Natural killer cell treated with Interleukin-12 subunit alpha and Interleukin-12 subunit beta and Interleukin-15 and Interleukin-18, amount 100 ng/mL, for 72 hours (primary cell): Measurements from ENCODE around the gene WDFY2. TPM values are rescaled to one million over a fixed set of nuclear protein-coding genes. Genes with fewer than 3 reads are reported as not detected.
A peak's percentile ranks its signal among the peaks of the same experiment; 100 is the strongest.

ENCODE experiments used
- ATAC-seq, 2 donors: fragments of 150-1000 bp; cut with Tn5 transposase in 1 of 2; sonication (Bioruptor Pico), chemical (Tn5 transposase) in 1 of 2; 2 replicates each; pipeline ENCODE4 v1.10.0; 2021
- DNase-seq: peaks from one replicate; pipeline ENCODE4 v3.0.0; 2022; ENCODE audit warnings: low spot score
- H3K27ac Mint-ChIP-seq, 2 donors: 1 replicate in 1 of 2; 2 replicates in 1 of 2; pipeline ENCODE4 v1.8.0; 2022; ENCODE audit warnings: mixed read lengths in 2 of 2, mild to moderate bottlenecking in 1 of 2, moderate library complexity in 1 of 2
- H3K27me3 Mint-ChIP-seq, 2 donors: 1 replicate in 1 of 2; 2 replicates in 1 of 2; pipeline ENCODE4 v1.8.0; 2022; ENCODE audit warnings: mixed read lengths in 2 of 2
- H3K36me3 Mint-ChIP-seq: one replicate; pipeline ENCODE4 v1.8.0; 2022; ENCODE audit warnings: mixed read lengths
- H3K4me1 Mint-ChIP-seq, 2 donors: 1 replicate in 1 of 2; 2 replicates in 1 of 2; pipeline ENCODE4 v1.8.0; 2022; ENCODE audit warnings: low read depth in 2 of 2, mixed read lengths in 2 of 2, mild to moderate bottlenecking in 1 of 2
- H3K4me3 Mint-ChIP-seq: one replicate; pipeline ENCODE4 v1.8.0; 2022; ENCODE audit warnings: mixed read lengths
- H3K9me3 Mint-ChIP-seq: 2 replicates; pipeline ENCODE4 v1.8.0; 2022; ENCODE audit warnings: mixed read lengths
- total RNA-seq, 2 donors: library from RNA; stranded (reverse); gene quantifications; one replicate each; pipeline ENCODE4 v1.2.3, GENCODE V29; 2022

Gene WDFY2
- total RNA-seq, 2 donors from 2014 or later: 9.3 to 12.1 TPM

- Mint-ChIP-seq H3K9me3 (no peaks in the 10 kb centered on the region), H3K4me3 (no peak overlapping the region), H3K4me1 (peaks cover 14 to 19% of the 10 kb centered on the region in 2 donors), H3K27me3 (no peaks in the 10 kb centered on the region), H3K27ac (no peak overlapping the region), H3K36me3 (no peaks in the 10 kb centered on the region)
- DNase-seq: no peak
- ATAC-seq: no peak
Measured at GRCh38 chr13:51733374-51734298, 149.4 kb downstream of the WDFY2 start.

DNA sequence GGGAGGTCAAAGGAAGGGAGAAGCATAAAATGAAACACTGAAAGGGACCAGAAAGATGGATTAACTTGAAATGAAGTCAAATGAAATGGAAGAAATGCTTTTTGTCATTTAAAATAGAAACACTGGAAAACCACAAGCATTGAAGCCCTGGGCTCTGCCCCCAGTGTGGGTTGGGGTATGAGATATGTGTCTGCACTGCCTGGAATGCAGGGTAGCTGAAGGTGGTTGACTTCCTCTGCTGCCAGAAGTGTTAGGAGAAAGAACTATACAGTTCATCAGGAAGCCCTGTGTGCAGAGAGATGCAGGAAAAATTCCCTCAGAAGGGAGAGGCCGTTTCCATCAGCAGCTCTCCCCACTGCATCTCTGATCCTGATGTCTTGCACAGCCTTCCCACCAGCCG, 150.5 kb downstream of the WDFY2 start:
- DNase-seq (no peak), ATAC-seq (no peak)
- no peaks in the 10 kb centered on the region for H3K9me3 Mint-ChIP-seq
- H3K4me1 Mint-ChIP-seq: peaks cover 17 to 24% of the 10 kb centered on the region in 2 donors
- no peak overlapping the region for H3K27ac Mint-ChIP-seq
- no peak overlapping the region for H3K4me3 Mint-ChIP-seq
- H3K36me3 Mint-ChIP-seq: no peaks in the 10 kb centered on the region
- H3K27me3 Mint-ChIP-seq: no peaks in the 10 kb centered on the region

- no peaks in the 10 kb centered on the region for H3K36me3 Mint-ChIP-seq
- DNase-seq: no peak
- ATAC-seq: no peak
- H3K4me3 Mint-ChIP-seq: peak overlapping the region; percentile 58
- peak overlapping the region in 1 of 2 donors; percentile 49 for H3K27ac Mint-ChIP-seq
- no peaks in the 10 kb centered on the region for H3K9me3 Mint-ChIP-seq
- peaks cover 17 to 22% of the 10 kb centered on the region in 2 donors for H3K4me1 Mint-ChIP-seq
- no peaks in the 10 kb centered on the region for H3K27me3 Mint-ChIP-seq
Measured at GRCh38 chr13:51737609-51738008, 153.3 kb downstream of the WDFY2 start.

GRCh38 chr13:51738226-51738905, 154.1 kb downstream of the WDFY2 start:
- peak overlapping the region; percentile 6 for H3K4me3 Mint-ChIP-seq
- peak overlapping the region; percentile 9 to 31 for H3K27ac Mint-ChIP-seq
- no peaks in the 10 kb centered on the region for H3K36me3 Mint-ChIP-seq
- no peaks in the 10 kb centered on the region for H3K9me3 Mint-ChIP-seq
- H3K27me3 Mint-ChIP-seq: no peaks in the 10 kb centered on the region
- DNase-seq (no peak), ATAC-seq (peak in 1 of 2 donors; percentile 83)
- H3K4me1 Mint-ChIP-seq: peaks cover 14 to 20% of the 10 kb centered on the region in 2 donors

- no peak for ATAC-seq
- peak overlapping the region; percentile 9 to 31 for H3K27ac Mint-ChIP-seq
Measured at GRCh38 chr13:51739027-51739764, 154.9 kb downstream of the WDFY2 start.

GRCh38 chr13:51740698-51741097, 156.4 kb downstream of the WDFY2 start:
- peaks cover 10 to 14% of the 10 kb centered on the region in 2 donors for H3K4me1 Mint-ChIP-seq
- H3K9me3 Mint-ChIP-seq: no peaks in the 10 kb centered on the region
- no peaks in the 10 kb centered on the region for H3K36me3 Mint-ChIP-seq
- H3K27me3 Mint-ChIP-seq: no peaks in the 10 kb centered on the region
- no peak overlapping the region for H3K4me3 Mint-ChIP-seq
- no peak overlapping the region for H3K27ac Mint-ChIP-seq
- DNase-seq (no peak), ATAC-seq (no peak)

More at GRCh38 chr13:51739027-51739764, 154.9 kb downstream of the WDFY2 start:
- peak overlapping the region; percentile 6 for H3K4me3 Mint-ChIP-seq
- H3K36me3 Mint-ChIP-seq: no peaks in the 10 kb centered on the region
- no peak for DNase-seq
- peaks cover 10 to 14% of the 10 kb centered on the region in 2 donors for H3K4me1 Mint-ChIP-seq
- no peaks in the 10 kb centered on the region for H3K27me3 Mint-ChIP-seq
- H3K9me3 Mint-ChIP-seq: no peaks in the 10 kb centered on the region

DNA sequence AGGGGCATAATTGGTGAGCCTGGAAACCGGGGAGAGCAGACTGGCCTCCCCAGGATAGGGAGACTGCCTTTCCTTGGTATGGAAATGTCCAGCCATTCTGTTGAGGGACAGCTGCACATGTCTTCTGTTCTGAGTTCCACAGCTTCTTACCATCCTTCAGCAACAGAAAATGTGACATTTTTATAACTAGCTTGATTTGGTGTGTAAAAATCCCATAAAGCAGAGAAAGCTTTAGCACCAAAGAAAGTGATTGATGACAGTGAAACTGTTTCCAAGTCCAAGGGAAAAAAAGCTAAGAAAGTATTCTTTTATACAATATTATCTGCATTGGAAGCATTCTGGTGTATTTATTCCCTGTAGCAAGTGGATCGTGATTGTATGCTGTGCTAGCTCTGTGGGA, 157.8 kb downstream of the WDFY2 start:
- no peak overlapping the region for H3K27ac Mint-ChIP-seq
- no peaks in the 10 kb centered on the region for H3K9me3 Mint-ChIP-seq
- peaks cover 10 to 11% of the 10 kb centered on the region in 2 donors for H3K4me1 Mint-ChIP-seq
- DNase-seq (no peak), ATAC-seq (no peak)
- H3K27me3 Mint-ChIP-seq: no peaks in the 10 kb centered on the region
- H3K36me3 Mint-ChIP-seq: no peaks in the 10 kb centered on the region
- H3K4me3 Mint-ChIP-seq: no peak overlapping the region

DNA sequence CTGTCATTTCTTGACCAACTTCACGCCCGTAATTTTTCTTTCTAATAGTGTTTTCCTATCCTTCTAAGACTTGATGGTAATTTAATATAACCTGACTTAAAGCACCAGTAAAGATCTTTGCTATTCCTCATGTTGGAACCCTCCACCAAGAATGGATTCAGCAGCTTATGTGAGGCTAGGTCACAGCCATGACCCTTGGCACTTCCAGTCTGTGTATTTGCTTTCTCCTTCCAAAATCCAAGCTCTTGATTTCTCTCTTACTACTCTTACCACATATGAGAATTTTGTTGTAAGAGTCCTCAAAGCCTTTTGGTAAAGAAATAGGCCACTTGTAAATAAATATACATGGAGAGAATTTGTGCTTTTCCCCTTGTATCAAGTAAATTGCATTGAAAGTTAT, 158.3 kb downstream of the WDFY2 start:
- Mint-ChIP-seq H3K36me3 (peaks cover 3% of the 10 kb centered on the region), H3K4me3 (no peak overlapping the region), H3K27ac (no peak overlapping the region), H3K27me3 (no peaks in the 10 kb centered on the region), H3K9me3 (no peaks in the 10 kb centered on the region), H3K4me1 (peaks cover 7 to 9% of the 10 kb centered on the region in 2 donors)
- DNase-seq (no peak), ATAC-seq (no peak)

DNA sequence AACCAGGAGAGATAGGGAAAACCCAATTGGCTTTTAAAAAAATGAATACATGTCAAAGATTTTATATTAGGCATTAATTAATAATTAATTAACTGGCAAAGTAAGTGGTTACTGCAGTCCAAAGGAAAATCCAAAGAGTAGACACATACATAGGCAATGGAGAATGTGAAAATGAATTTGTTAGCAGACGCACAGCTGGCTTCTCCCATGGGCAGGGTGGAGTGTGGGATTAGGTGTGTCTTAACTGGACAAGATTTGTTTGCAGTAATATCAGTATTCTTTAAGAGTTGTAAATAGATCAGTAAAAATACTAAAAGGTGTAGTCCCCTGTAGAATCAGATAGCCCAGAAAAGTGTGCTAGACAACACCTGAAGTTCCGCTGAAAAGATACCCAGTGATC, 161.0 kb downstream of the WDFY2 start:
- no peak for ATAC-seq
- DNase-seq: no peak
- Mint-ChIP-seq H3K27me3 (no peaks in the 10 kb centered on the region), H3K36me3 (peaks cover 19% of the 10 kb centered on the region), H3K27ac (no peak overlapping the region), H3K9me3 (no peaks in the 10 kb centered on the region), H3K4me3 (no peak overlapping the region), H3K4me1 (no peaks in the 10 kb centered on the region)

DNA sequence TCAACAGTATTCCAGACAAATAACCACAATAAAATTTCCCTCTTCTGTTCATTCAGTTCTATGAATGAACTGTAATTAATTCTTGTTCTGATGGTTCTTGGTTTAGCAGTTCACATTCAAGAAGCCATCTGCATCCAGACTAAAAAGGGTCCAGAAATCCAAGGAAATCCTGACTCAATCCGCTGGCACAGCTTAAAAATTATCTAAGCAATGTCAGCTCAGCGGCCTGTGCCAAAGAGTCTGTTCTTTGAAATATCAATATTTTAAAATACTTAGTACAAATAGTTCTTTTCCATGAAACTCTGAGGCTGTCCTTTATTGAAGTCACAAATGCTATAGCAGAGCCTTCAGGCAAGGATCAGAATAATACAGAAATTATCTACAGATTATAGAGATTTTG, 162.5 kb downstream of the WDFY2 start:
- ATAC-seq: no peak
- no peaks in the 10 kb centered on the region for H3K9me3 Mint-ChIP-seq
- no peaks in the 10 kb centered on the region for H3K4me1 Mint-ChIP-seq

DNA sequence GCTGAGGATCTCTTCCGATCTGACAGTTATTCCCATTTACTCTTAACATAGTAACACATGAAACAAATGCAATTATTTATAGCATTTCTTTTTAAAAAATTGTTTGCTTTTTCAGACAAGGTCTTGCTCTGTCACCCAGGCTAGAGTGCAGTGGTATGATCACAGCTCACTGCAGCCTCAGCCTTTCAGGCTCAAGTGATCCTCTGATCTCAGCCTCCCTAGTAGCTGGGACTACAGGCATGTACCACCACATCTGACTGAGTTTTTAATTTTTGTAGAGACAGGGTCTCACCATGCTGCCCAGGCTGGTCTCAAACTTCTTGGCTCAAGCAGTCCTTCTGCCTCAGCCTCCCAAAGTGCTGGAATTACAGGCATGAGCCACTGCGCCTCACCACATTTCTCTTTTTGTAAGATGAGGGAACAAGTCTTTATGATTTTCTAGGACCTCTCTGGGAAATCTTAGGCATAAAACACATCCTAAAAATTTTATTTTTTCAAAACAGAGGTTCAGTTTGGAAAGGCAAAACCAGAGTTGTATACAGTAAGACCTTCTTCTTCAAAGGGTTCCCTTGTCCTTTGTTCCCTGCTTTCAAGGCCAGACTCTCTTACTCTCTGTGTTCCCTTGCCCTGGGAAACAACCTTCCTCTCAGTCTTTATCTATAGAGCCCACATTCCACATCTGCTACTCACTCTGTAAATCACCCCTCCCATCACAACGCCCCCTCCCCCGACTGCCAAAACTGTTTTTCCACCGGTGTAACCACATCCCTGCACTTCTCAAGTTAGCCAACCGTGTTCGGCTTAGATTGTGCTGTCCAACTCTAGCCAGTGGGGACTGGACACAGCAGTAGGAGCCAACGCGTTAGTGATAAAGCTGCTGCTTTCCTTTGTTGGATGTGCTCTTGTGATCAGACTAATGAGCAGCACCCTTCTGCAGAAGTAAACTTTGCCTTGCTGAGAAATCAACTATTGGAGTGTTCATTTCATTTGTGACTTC, 163.5 kb downstream of the WDFY2 start:
- no peaks in the 10 kb centered on the region for H3K9me3 Mint-ChIP-seq
- H3K4me1 Mint-ChIP-seq: no peaks in the 10 kb centered on the region
- H3K36me3 Mint-ChIP-seq: peaks cover 23% of the 10 kb centered on the region
- ATAC-seq (no peak), DNase-seq (no peak)
- H3K4me3 Mint-ChIP-seq: no peak overlapping the region
- no peaks in the 10 kb centered on the region for H3K27me3 Mint-ChIP-seq
- no peak overlapping the region for H3K27ac Mint-ChIP-seq

More for the DNA sequence above, 162.5 kb downstream of the WDFY2 start:
- no peak overlapping the region for H3K4me3 Mint-ChIP-seq
- no peaks in the 10 kb centered on the region for H3K27me3 Mint-ChIP-seq
- DNase-seq: no peak
- no peak overlapping the region for H3K27ac Mint-ChIP-seq
- H3K36me3 Mint-ChIP-seq: peaks cover 23% of the 10 kb centered on the region

- Mint-ChIP-seq H3K27ac (no peak overlapping the region), H3K9me3 (no peaks in the 10 kb centered on the region), H3K27me3 (no peaks in the 10 kb centered on the region), H3K36me3 (peaks cover 15% of the 10 kb centered on the region), H3K4me3 (no peak overlapping the region), H3K4me1 (no peaks in the 10 kb centered on the region)
- DNase-seq: no peak
- ATAC-seq: no peak
Measured at GRCh38 chr13:51756651-51757050, 172.4 kb downstream of the WDFY2 start.

DNA sequence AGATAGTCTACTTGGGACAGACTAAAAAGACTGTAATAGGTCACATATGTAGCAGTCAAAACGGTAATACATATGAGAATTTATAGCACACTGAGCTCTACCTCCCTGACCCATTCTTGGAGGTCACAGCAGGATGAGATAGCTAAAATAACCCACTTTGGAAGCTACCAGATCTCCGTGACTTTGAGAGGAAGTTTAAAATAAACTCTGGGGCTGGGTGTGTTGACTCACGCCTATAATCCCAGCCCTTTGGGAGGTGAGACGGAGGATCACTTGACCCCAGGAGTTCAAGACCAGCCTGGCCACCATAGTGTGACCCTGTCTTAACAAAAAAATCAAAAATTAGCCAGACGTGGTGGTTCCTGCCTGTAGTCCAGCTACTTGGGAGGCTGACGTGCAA, 174.4 kb downstream of the WDFY2 start:
- H3K36me3 Mint-ChIP-seq: peaks cover 11% of the 10 kb centered on the region
- ATAC-seq (no peak), DNase-seq (no peak)
- no peak overlapping the region for H3K4me3 Mint-ChIP-seq
- H3K4me1 Mint-ChIP-seq: peaks cover 0 to 3% of the 10 kb centered on the region in 2 donors
- H3K9me3 Mint-ChIP-seq: no peaks in the 10 kb centered on the region
- H3K27me3 Mint-ChIP-seq: no peaks in the 10 kb centered on the region
- H3K27ac Mint-ChIP-seq: no peak overlapping the region
